ENCODE results near the gene TMEM247.

Gene TMEM247

GRCh38 chr2:46444732-46445131 is 34.6 kb upstream of the TMEM247 start:
- no peak for DNase-seq (ENCODE audit: low read depth)
- H3K4me3 ChIP-seq (ENCODE audit: low read depth, low read length), result no peak overlapping the region
- no peak for TF ChIP-seq CTCF (IDR thresholded peaks at IDR 0.05; ENCODE audit: control insufficient read depth, extremely low read depth, insufficient read depth)

- no peak for DNase-seq (ENCODE audit: low read depth)
- no peak for TF ChIP-seq CTCF (IDR thresholded peaks at IDR 0.05; ENCODE audit: control insufficient read depth, extremely low read depth, insufficient read depth)
These were observed 33.8 kb upstream of the TMEM247 start for GRCh38 chr2:46445556-46445955.

GRCh38 chr2:46446871-46447568 is 32.3 kb upstream of the TMEM247 start:
- H3K4me3 ChIP-seq (ENCODE audit: low read depth, low read length), result no peak overlapping the region
- no peak for DNase-seq (ENCODE audit: low read depth)
- no peak for TF ChIP-seq CTCF (IDR thresholded peaks at IDR 0.05; ENCODE audit: control insufficient read depth, extremely low read depth, insufficient read depth)

More at GRCh38 chr2:46445556-46445955, 33.8 kb upstream of the TMEM247 start:
- H3K4me3 ChIP-seq (ENCODE audit: low read depth, low read length), result no peak overlapping the region

- DNase-seq (ENCODE audit: low read depth), result no peak
- TF ChIP-seq CTCF (IDR thresholded peaks at IDR 0.05; ENCODE audit: control insufficient read depth, extremely low read depth, insufficient read depth), result no peak
- H3K4me3 ChIP-seq (ENCODE audit: low read depth, low read length), result no peak overlapping the region
These were observed 31.7 kb upstream of the TMEM247 start for GRCh38 chr2:46447649-46448048.

- DNase-seq (ENCODE audit: low read depth), result no peak
- no peak overlapping the region for H3K4me3 ChIP-seq (ENCODE audit: low read depth, low read length)
- TF ChIP-seq CTCF (IDR thresholded peaks at IDR 0.05; ENCODE audit: control insufficient read depth, extremely low read depth, insufficient read depth), result no peak
These were observed 31.3 kb upstream of the TMEM247 start for GRCh38 chr2:46448111-46448510.

GRCh38 chr2:46448641-46449040 is 30.7 kb upstream of the TMEM247 start:
- DNase-seq (ENCODE audit: low read depth), result no peak
- no peak for TF ChIP-seq CTCF (IDR thresholded peaks at IDR 0.05; ENCODE audit: control insufficient read depth, extremely low read depth, insufficient read depth)
- H3K4me3 ChIP-seq (ENCODE audit: low read depth, low read length), result no peak overlapping the region

GRCh38 chr2:46449700-46450099 is 29.7 kb upstream of the TMEM247 start:
- no peak overlapping the region for H3K4me3 ChIP-seq (ENCODE audit: low read depth, low read length)
- TF ChIP-seq CTCF (IDR thresholded peaks at IDR 0.05; ENCODE audit: control insufficient read depth, extremely low read depth, insufficient read depth), result no peak
- DNase-seq (ENCODE audit: low read depth), result no peak

Measured in LNCaP clone FGC (cell line).